HEK293T (cell line): ENCODE measurements around the gene HAO1.

Experiments used
- BHLHE40 ChIP-seq: fragments of 450-650 bp; IDR thresholded peaks from 2 replicates; pipeline ENCODE4 v1.6.1; 2016; ENCODE audit warnings: mild to moderate bottlenecking, moderate library complexity, borderline replicate concordance
- CTBP1 ChIP-seq: fragments of 450-650 bp; IDR thresholded peaks from 2 replicates; pipeline ENCODE4 v1.6.1; 2016; ENCODE audit warnings: borderline replicate concordance
- ELF4 ChIP-seq: fragments of 450-650 bp; IDR thresholded peaks from 2 replicates; pipeline ENCODE4 v1.6.1; 2017; ENCODE audit warnings: antibody characterized with exemption
- FOXA1 ChIP-seq: fragments of 450-650 bp; IDR thresholded peaks from 2 replicates; pipeline ENCODE4 v1.6.1; 2016; ENCODE audit warnings: mild to moderate bottlenecking
- FOXM1 ChIP-seq: fragments of 450-650 bp; IDR thresholded peaks from 2 replicates; pipeline ENCODE4 v1.6.1; 2017; ENCODE audit warnings: mild to moderate bottlenecking, borderline replicate concordance
- HDGF ChIP-seq: fragments of 450-650 bp; IDR thresholded peaks from 2 replicates; pipeline ENCODE4 v1.6.1; 2017; ENCODE audit warnings: antibody characterized with exemption, borderline replicate concordance
- NFRKB ChIP-seq: fragments of 450-650 bp; IDR thresholded peaks from 2 replicates; pipeline ENCODE4 v1.6.1; 2016; ENCODE audit warnings: mild to moderate bottlenecking, moderate library complexity
- SP1 ChIP-seq: fragments of 450-650 bp; IDR thresholded peaks from 2 replicates; pipeline ENCODE4 v1.6.1; 2017
- ZNF384 ChIP-seq: fragments of 450-650 bp; IDR thresholded peaks from 2 replicates; pipeline ENCODE4 v1.6.1; 2016
- TF ChIP-seq, protein P1 (sequence below): fragments of 450-650 bp; IDR thresholded peaks from 2 replicates; pipeline ENCODE4 v1.6.1; 2016

- TF ChIP-seq ELF4 (no peak), CTBP1 (no peak), NFRKB (no peak), FOXA1 (no peak), SP1 (no peak), FOXM1 (no peak), BHLHE40 (no peak), HDGF (no peak), ZNF384 (no peak)
- TF ChIP-seq, protein P1, sequence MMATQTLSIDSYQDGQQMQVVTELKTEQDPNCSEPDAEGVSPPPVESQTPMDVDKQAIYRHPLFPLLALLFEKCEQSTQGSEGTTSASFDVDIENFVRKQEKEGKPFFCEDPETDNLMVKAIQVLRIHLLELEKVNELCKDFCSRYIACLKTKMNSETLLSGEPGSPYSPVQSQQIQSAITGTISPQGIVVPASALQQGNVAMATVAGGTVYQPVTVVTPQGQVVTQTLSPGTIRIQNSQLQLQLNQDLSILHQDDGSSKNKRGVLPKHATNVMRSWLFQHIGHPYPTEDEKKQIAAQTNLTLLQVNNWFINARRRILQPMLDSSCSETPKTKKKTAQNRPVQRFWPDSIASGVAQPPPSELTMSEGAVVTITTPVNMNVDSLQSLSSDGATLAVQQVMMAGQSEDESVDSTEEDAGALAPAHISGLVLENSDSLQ: no peak
Observed at GRCh38 chr20:7850775-7851490, 89.3 kb downstream of the HAO1 start.
